Liver (tissue), 9 donors: ENCODE measurements around the gene SYNPR. TPM values are rescaled to one million over a fixed set of nuclear protein-coding genes. Genes with fewer than 3 reads are reported as not detected.

Experiments
- DNase-seq: peaks from one replicate; pipeline ENCODE4 v3.0.0-alpha.2; 2017; ENCODE audit warnings: low spot score
- H3K27ac ChIP-seq, 2 donors: one replicate each; pipeline ENCODE4 v1.7.0; 2013; ENCODE audit warnings: inconsistent platforms in 2 of 2, low read length in 2 of 2, control low read depth in 1 of 2, low read depth in 1 of 2, mild to moderate bottlenecking in 1 of 2
- H3K27me3 ChIP-seq, 4 donors: one replicate each; pipeline versions ENCODE4 v1.6.1 to v1.7.0; 2013; ENCODE audit warnings: low read length in 3 of 4, inconsistent platforms in 1 of 4, mild to moderate bottlenecking in 1 of 4, moderate library complexity in 1 of 4; ENCODE audit not compliant: control insufficient read depth in 4 of 4, insufficient read depth in 4 of 4
- H3K36me3 ChIP-seq, 4 donors: one replicate each; pipeline versions ENCODE4 v1.6.1 to v1.7.0; 2013; ENCODE audit warnings: low read length in 3 of 4, mild to moderate bottlenecking in 3 of 4, low read depth in 1 of 4, moderate library complexity in 1 of 4; ENCODE audit not compliant: control insufficient read depth in 4 of 4, insufficient read depth in 3 of 4
- H3K4me1 ChIP-seq, 4 donors: one replicate each; pipeline versions ENCODE4 v1.6.1 to v1.7.0; 2013; ENCODE audit warnings: low read length in 3 of 4, mild to moderate bottlenecking in 3 of 4, moderate library complexity in 1 of 4; ENCODE audit not compliant: control insufficient read depth in 4 of 4, insufficient read depth in 4 of 4
- H3K4me3 ChIP-seq, 3 donors: one replicate each; pipeline versions ENCODE4 v1.6.1 to v1.7.0; 2013; ENCODE audit warnings: low read length in 3 of 3, control low read depth in 1 of 3, low read depth in 1 of 3, mild to moderate bottlenecking in 1 of 3
- H3K9ac ChIP-seq, 2 donors: one replicate each; pipeline ENCODE4 v1.7.0; 2013; ENCODE audit warnings: low read length in 2 of 2, mild to moderate bottlenecking in 2 of 2, moderate library complexity in 2 of 2, control low read depth in 1 of 2, low read depth in 1 of 2
- H3K9me3 ChIP-seq, 4 donors: one replicate each; pipeline versions ENCODE4 v1.6.1 to v1.7.0; 2013; ENCODE audit warnings: low read length in 3 of 4; ENCODE audit not compliant: control insufficient read depth in 4 of 4
- EGR1 ChIP-seq, 2 donors: IDR thresholded peaks; 2 replicates each; pipeline ENCODE4 v1.6.1; 2016 to 2018; ENCODE audit warnings: antibody characterized with exemption in 2 of 2, low read depth in 2 of 2
- FOXA1 ChIP-seq: IDR thresholded peaks from 2 replicates; pipeline ENCODE4 v1.6.1; 2016; ENCODE audit warnings: antibody characterized with exemption
- FOXA2 ChIP-seq: IDR thresholded peaks from 2 replicates; pipeline ENCODE4 v1.6.1; 2016; ENCODE audit warnings: antibody characterized with exemption
- GABPA ChIP-seq, 2 donors: IDR thresholded peaks in 1 of 2; conservative IDR thresholded peaks in 1 of 2; 2 replicates each; pipeline ENCODE4 v1.6.1; 2016; ENCODE audit warnings: antibody characterized with exemption in 2 of 2, mild to moderate bottlenecking in 1 of 2, moderate library complexity in 1 of 2
- HNF4A ChIP-seq, 2 donors: conservative IDR thresholded peaks; 2 replicates each; pipeline ENCODE4 v1.6.1; 2016; ENCODE audit warnings: antibody characterized with exemption in 2 of 2, mild to moderate bottlenecking in 2 of 2
- HNF4G ChIP-seq: IDR thresholded peaks from 2 replicates; pipeline ENCODE4 v1.6.1; 2016; ENCODE audit warnings: antibody characterized with exemption
- JUND ChIP-seq, 2 donors: IDR thresholded peaks; 2 replicates each; pipeline ENCODE4 v1.6.1; 2016; ENCODE audit warnings: antibody characterized with exemption in 2 of 2
- NR2F2 ChIP-seq: IDR thresholded peaks from 2 replicates; pipeline ENCODE4 v1.6.1; 2016; ENCODE audit warnings: antibody characterized with exemption
- RAD21 ChIP-seq, 2 donors: IDR thresholded peaks; 2 replicates each; pipeline ENCODE4 v1.6.1; 2016; ENCODE audit warnings: antibody characterized with exemption in 2 of 2, mild to moderate bottlenecking in 2 of 2
- RXRA ChIP-seq, 2 donors: IDR thresholded peaks; 2 replicates each; pipeline ENCODE4 v1.6.1; 2017 to 2018; ENCODE audit warnings: antibody characterized with exemption in 2 of 2, mild to moderate bottlenecking in 1 of 2
- SP1 ChIP-seq: IDR thresholded peaks from 2 replicates; pipeline ENCODE4 v1.6.1; 2018; ENCODE audit warnings: antibody characterized with exemption, mild to moderate bottlenecking
- TAF1 ChIP-seq: conservative IDR thresholded peaks from 2 replicates; pipeline ENCODE4 v1.6.1; 2016; ENCODE audit warnings: antibody characterized with exemption, mild to moderate bottlenecking
- YY1 ChIP-seq: IDR thresholded peaks from 2 replicates; pipeline ENCODE4 v1.6.1; 2016; ENCODE audit warnings: antibody characterized with exemption, mild to moderate bottlenecking
- whole genome bisulfite sequencing: extraction: QIAGEN DNeasy Blood & Tissue Kit; methylation state at CpG from one replicate; pipeline ENCODE4 v1.1.7; 2013; 5-methylcytosine and 5-hydroxymethylcytosine counted together
- polyA plus RNA-seq, 2 donors: library from polyadenylated mRNA; stranded (reverse) in 1 of 2; unstranded in 1 of 2; fragments of 200-250 nt in 1 of 2; fragments of >200 nt in 1 of 2; fragmentation: Nextera tagmentation in 1 of 2; extraction: Ambion mirVana in 1 of 2; gene quantifications; one replicate each; pipeline versions ENCODE4 v1.2.1 to v1.2.3, GENCODE V29; 2013 to 2015
- total RNA-seq, 2 donors: library from RNA; depleted of rRNA; stranded (reverse); fragments of >200 nt; gene quantifications; one replicate each; pipeline ENCODE4 v1.2.3, GENCODE V29; 2014
- TF ChIP-seq, protein P1 (sequence below): IDR thresholded peaks from 2 replicates; pipeline ENCODE4 v1.6.1; 2016; ENCODE audit warnings: antibody characterized with exemption
- TF ChIP-seq, protein P2 (sequence below): IDR thresholded peaks from 2 replicates; pipeline ENCODE4 v1.6.1; 2016; ENCODE audit warnings: antibody characterized with exemption, mild to moderate bottlenecking
- TF ChIP-seq, protein P3 (sequence below): IDR thresholded peaks from 2 replicates; pipeline ENCODE4 v1.6.1; 2016; ENCODE audit warnings: antibody characterized with exemption
- TF ChIP-seq, protein P4 (sequence below): fragments of 150-350 bp; IDR thresholded peaks from 2 replicates; pipeline ENCODE4 v1.5.1; 2017; ENCODE audit warnings: improper control_type of control experiment, low read depth, low read length; ENCODE audit not compliant: missing input control
- TF ChIP-seq, protein P5 (sequence below): IDR thresholded peaks from 2 replicates; pipeline ENCODE4 v1.6.1; 2016; ENCODE audit warnings: antibody characterized with exemption
- donor health status: healthy.
- donor health status: healthy.
- donor health status: healthy.
- donor health status: healthy.
- donor health status: healthy.

SYNPR gene
- total and polyA plus RNA-seq, 4 donors = not detected

DNA sequence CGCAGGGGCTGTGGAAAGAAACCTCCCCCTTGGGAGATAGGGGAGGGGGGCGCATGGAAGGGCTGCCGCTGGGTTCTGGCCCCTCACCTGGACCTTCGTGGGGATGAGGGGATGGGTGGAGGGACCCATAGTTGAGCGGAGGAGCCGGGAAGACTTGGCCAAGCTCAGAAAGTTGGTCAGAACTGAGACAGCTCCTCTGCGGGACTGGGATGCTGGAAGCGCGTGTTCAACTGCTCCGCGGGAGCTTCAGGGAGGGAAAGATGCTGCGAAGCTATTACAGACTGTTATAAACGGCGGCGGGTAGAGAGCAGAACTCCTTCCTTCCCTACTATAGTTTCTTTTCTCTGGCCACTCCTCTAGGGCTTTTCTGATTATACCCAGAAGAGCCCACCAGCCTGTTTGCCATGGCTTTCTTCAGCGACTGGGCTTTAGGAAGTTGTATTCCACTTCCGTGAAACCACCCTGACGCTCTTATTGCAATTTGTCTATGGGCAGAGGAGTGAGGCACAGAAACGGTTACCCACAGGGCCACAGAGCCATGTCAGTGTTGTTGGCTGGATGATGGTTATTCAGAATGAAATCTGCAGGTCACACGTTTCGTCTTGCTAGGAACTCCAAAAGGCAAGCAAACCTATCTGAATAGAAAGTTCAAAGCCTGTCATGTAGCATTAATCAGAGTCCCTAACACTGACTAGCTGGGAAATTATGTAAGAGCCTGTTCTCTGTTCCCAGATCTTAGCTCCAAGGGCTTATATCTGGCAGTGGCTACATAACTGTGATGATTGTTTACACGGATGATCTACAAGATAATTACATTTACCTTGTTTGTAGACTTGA is 1.1 kb downstream of the SYNPR start:
- WGBS = 7% methylated on average over 22 of the region's 22 CpGs
- no peak overlapping the region for H3K9ac ChIP-seq
- no peak for DNase-seq
- H3K27me3 ChIP-seq = peaks cover 0 to 5% (median 4%) of the 10 kb centered on the region in 4 donors
- no peaks in the 10 kb centered on the region for H3K4me1 ChIP-seq
- peaks cover 0 to 2% (median 0%) of the 10 kb centered on the region in 4 donors for H3K9me3 ChIP-seq
- no peak overlapping the region for H3K27ac ChIP-seq
- no peaks in the 10 kb centered on the region for H3K36me3 ChIP-seq
- no peak overlapping the region for H3K4me3 ChIP-seq
- TF ChIP-seq TAF1 (no peak), FOXA2 (no peak)

DNA sequence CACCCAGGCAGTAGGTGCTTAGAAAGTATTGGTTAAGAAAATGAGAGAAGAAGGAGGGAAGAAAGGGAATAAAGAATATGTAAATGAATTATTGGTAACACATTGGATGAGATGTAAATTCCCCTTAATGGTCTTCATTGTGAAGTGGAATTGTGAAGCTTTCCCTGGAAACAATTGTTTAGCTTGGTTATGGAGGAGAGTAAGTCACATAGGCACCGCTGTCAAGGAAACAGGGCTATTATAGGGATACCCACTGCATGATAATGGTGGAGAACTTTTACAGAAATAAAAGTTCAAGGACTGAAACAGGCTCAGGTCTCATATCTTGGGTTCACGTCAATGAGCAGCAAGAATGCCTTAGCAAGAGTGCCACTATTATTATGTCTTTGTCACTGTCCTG is 9.5 kb downstream of the SYNPR start:
- TF ChIP-seq YY1 = no peak
- TF ChIP-seq HNF4G = no peak
- TF ChIP-seq, protein P1, sequence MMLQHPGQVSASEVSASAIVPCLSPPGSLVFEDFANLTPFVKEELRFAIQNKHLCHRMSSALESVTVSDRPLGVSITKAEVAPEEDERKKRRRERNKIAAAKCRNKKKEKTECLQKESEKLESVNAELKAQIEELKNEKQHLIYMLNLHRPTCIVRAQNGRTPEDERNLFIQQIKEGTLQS = no peak
- TF ChIP-seq FOXA1 = no peak
- no peak for TF ChIP-seq HNF4A (conservative IDR thresholded peaks at IDR 0.05)
- TF ChIP-seq RXRA (IDR thresholded peaks at IDR 0.05) = no peak
- no peak for TF ChIP-seq JUND (IDR thresholded peaks at IDR 0.05)
- TF ChIP-seq RAD21 (IDR thresholded peaks at IDR 0.05) = no peak
- TF ChIP-seq NR2F2 = no peak
- no peak for TF ChIP-seq GABPA (IDR thresholded peaks at IDR 0.05 in 1 of 2, conservative IDR thresholded peaks at IDR 0.05 in 1 of 2)
- no peak for TF ChIP-seq SP1
- TF ChIP-seq, protein P2, sequence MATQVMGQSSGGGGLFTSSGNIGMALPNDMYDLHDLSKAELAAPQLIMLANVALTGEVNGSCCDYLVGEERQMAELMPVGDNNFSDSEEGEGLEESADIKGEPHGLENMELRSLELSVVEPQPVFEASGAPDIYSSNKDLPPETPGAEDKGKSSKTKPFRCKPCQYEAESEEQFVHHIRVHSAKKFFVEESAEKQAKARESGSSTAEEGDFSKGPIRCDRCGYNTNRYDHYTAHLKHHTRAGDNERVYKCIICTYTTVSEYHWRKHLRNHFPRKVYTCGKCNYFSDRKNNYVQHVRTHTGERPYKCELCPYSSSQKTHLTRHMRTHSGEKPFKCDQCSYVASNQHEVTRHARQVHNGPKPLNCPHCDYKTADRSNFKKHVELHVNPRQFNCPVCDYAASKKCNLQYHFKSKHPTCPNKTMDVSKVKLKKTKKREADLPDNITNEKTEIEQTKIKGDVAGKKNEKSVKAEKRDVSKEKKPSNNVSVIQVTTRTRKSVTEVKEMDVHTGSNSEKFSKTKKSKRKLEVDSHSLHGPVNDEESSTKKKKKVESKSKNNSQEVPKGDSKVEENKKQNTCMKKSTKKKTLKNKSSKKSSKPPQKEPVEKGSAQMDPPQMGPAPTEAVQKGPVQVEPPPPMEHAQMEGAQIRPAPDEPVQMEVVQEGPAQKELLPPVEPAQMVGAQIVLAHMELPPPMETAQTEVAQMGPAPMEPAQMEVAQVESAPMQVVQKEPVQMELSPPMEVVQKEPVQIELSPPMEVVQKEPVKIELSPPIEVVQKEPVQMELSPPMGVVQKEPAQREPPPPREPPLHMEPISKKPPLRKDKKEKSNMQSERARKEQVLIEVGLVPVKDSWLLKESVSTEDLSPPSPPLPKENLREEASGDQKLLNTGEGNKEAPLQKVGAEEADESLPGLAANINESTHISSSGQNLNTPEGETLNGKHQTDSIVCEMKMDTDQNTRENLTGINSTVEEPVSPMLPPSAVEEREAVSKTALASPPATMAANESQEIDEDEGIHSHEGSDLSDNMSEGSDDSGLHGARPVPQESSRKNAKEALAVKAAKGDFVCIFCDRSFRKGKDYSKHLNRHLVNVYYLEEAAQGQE = no peak
- no peak for TF ChIP-seq TAF1
- TF ChIP-seq FOXA2 = no peak
- TF ChIP-seq, protein P3, sequence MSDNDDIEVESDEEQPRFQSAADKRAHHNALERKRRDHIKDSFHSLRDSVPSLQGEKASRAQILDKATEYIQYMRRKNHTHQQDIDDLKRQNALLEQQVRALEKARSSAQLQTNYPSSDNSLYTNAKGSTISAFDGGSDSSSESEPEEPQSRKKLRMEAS = no peak
- TF ChIP-seq, protein P4, sequence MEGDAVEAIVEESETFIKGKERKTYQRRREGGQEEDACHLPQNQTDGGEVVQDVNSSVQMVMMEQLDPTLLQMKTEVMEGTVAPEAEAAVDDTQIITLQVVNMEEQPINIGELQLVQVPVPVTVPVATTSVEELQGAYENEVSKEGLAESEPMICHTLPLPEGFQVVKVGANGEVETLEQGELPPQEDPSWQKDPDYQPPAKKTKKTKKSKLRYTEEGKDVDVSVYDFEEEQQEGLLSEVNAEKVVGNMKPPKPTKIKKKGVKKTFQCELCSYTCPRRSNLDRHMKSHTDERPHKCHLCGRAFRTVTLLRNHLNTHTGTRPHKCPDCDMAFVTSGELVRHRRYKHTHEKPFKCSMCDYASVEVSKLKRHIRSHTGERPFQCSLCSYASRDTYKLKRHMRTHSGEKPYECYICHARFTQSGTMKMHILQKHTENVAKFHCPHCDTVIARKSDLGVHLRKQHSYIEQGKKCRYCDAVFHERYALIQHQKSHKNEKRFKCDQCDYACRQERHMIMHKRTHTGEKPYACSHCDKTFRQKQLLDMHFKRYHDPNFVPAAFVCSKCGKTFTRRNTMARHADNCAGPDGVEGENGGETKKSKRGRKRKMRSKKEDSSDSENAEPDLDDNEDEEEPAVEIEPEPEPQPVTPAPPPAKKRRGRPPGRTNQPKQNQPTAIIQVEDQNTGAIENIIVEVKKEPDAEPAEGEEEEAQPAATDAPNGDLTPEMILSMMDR = no peak
- TF ChIP-seq EGR1 (IDR thresholded peaks at IDR 0.05; ENCODE audit: low read depth in 2 of 2) = no peak
- TF ChIP-seq, protein P5, sequence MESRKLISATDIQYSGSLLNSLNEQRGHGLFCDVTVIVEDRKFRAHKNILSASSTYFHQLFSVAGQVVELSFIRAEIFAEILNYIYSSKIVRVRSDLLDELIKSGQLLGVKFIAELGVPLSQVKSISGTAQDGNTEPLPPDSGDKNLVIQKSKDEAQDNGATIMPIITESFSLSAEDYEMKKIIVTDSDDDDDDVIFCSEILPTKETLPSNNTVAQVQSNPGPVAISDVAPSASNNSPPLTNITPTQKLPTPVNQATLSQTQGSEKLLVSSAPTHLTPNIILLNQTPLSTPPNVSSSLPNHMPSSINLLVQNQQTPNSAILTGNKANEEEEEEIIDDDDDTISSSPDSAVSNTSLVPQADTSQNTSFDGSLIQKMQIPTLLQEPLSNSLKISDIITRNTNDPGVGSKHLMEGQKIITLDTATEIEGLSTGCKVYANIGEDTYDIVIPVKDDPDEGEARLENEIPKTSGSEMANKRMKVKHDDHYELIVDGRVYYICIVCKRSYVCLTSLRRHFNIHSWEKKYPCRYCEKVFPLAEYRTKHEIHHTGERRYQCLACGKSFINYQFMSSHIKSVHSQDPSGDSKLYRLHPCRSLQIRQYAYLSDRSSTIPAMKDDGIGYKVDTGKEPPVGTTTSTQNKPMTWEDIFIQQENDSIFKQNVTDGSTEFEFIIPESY = no peak
- Histone ChIP-seq H3K27ac (no peak overlapping the region), H3K9me3 (no peaks in the 10 kb centered on the region), H3K4me3 (no peak overlapping the region), H3K9ac (no peak overlapping the region), H3K27me3 (peaks cover 0 to 8% (median 2%) of the 10 kb centered on the region in 4 donors), H3K4me1 (no peaks in the 10 kb centered on the region), H3K36me3 (no peaks in the 10 kb centered on the region)
- DNase-seq = no peak
- 90% methylated on average over 2 of the region's 2 CpGs for WGBS
